ENCODE results near the gene KLHL2.
A peak's percentile ranks its signal among the peaks of the same experiment; 100 is the strongest.
"Not testable (repeated sequence)": the region's sequence is repeated elsewhere in the genome, so short reads cannot be mapped to it uniquely, and the experiment has no call there.

The KLHL2 gene

GRCh38 chr4:165328708-165329107 lies 121.3 kb downstream of the KLHL2 start:
- DNase-seq (no peak), ATAC-seq (no peak)

GRCh38 chr4:165330071-165330470 lies 122.7 kb downstream of the KLHL2 start:
- DNase-seq = no peak

GRCh38 chr4:165330666-165331065 lies 123.3 kb downstream of the KLHL2 start:
- ATAC-seq (no peak), DNase-seq (no peak)

More at GRCh38 chr4:165330071-165330470, 122.7 kb downstream of the KLHL2 start:
- ATAC-seq = no peak

- no peak for DNase-seq
- no peak for ATAC-seq
Observed at GRCh38 chr4:165331359-165331758, 124.0 kb downstream of the KLHL2 start.

GRCh38 chr4:165331823-165332222 lies 124.5 kb downstream of the KLHL2 start:
- ATAC-seq = no peak
- no peak for DNase-seq

GRCh38 chr4:165332502-165332901 lies 125.1 kb downstream of the KLHL2 start:
- DNase-seq = no peak
- ATAC-seq = no peak

GRCh38 chr4:165335163-165335703 lies 127.9 kb downstream of the KLHL2 start:
- no peak for DNase-seq
- ATAC-seq = no peak

- DNase-seq = no peak
- ATAC-seq = no peak
Observed at GRCh38 chr4:165336743-165337142, 129.4 kb downstream of the KLHL2 start.

- not testable (repeated sequence) for DNase-seq, ATAC-seq
Observed at GRCh38 chr4:165342340-165342739, 135.0 kb downstream of the KLHL2 start.

- ATAC-seq (no peak), DNase-seq (no peak)
Observed at GRCh38 chr4:165343353-165344191, 136.2 kb downstream of the KLHL2 start.

- ATAC-seq = no peak
- DNase-seq = no peak
Observed at GRCh38 chr4:165345666-165346417, 138.5 kb downstream of the KLHL2 start.

GRCh38 chr4:165347647-165348569 lies 140.5 kb downstream of the KLHL2 start:
- DNase-seq = no peak
- no peak for ATAC-seq

- ATAC-seq (no peak), DNase-seq (no peak)
Observed at GRCh38 chr4:165351359-165352130, 144.2 kb downstream of the KLHL2 start.

GRCh38 chr4:165355900-165356300 lies 148.5 kb downstream of the KLHL2 start:
- ATAC-seq = no peak
- peak; percentile 15 for DNase-seq

GRCh38 chr4:165359506-165359905 lies 152.1 kb downstream of the KLHL2 start:
- ATAC-seq (no peak), DNase-seq (no peak)

GRCh38 chr4:165360041-165360695 lies 152.8 kb downstream of the KLHL2 start:
- no peak for ATAC-seq

GRCh38 chr4:165360985-165361670 lies 153.8 kb downstream of the KLHL2 start:
- DNase-seq (no peak), ATAC-seq (no peak)

More at GRCh38 chr4:165360041-165360695, 152.8 kb downstream of the KLHL2 start:
- DNase-seq = no peak

GRCh38 chr4:165361810-165362209 lies 154.4 kb downstream of the KLHL2 start:
- ATAC-seq (no peak), DNase-seq (no peak)

GRCh38 chr4:165364452-165365080 lies 157.2 kb downstream of the KLHL2 start:
- ATAC-seq (no peak), DNase-seq (no peak)

All from stimulated activated naive CD8-positive, alpha-beta T cell treated with anti-CD3 and anti-CD28 coated beads, Interleukin-15, Interleukin-2, amounts not matched to agents 100 U/mL and 50 U/mL, for 24 hours (primary cell).